Stimulated activated CD8-positive, alpha-beta memory T cell treated with anti-CD3 and anti-CD28 coated beads, Interleukin-15, amount 100 ng/mL, for 48 hours (primary cell): Measurements from ENCODE around the gene RNASE2.
"Not testable (repeated sequence)": the region's sequence is repeated elsewhere in the genome, so short reads cannot be mapped to it uniquely, and the experiment has no call there.

Experiments used
- DNase-seq, 2 donors: peaks; one replicate each; pipeline ENCODE4 v3.0.0-alpha.2; 2020; ENCODE audit warnings: low read depth in 2 of 2

RNASE2 gene

GRCh38 chr14:20982646-20983369, 27.5 kb downstream of the RNASE2 start:
- no peak for DNase-seq

DNA sequence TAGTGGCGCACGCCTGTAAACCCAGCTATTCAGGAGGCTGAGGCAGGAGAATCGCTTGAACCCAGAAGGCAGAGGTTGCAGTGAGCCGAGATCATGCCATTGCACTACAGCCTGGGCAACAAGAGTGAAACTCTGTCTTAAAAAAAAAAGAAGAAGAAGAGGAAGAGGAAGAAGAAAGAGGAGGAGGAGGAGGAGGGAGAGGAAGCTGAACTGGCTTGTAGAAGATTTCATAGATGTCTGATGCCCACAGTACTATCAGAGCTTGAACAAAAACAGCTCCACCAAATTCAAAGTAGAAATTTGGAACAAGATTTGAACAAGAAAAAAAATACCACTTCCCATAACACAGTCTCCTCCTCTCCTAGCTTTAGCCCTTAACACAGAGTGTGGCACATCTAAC, 30.4 kb downstream of the RNASE2 start:
- DNase-seq, result not testable (repeated sequence)

GRCh38 chr14:20986811-20987210, 31.5 kb downstream of the RNASE2 start:
- DNase-seq, result no peak

GRCh38 chr14:20988717-20989470, 33.6 kb downstream of the RNASE2 start:
- no peak for DNase-seq

GRCh38 chr14:20989471-20989786, 34.1 kb downstream of the RNASE2 start:
- no peak for DNase-seq

- peak; percentile 80 to 83 for DNase-seq
These were observed 34.7 kb downstream of the RNASE2 start, which contains the start of gene METTL17 for GRCh38 chr14:20989787-20990600. METTL17 (plus strand) TSS chr14:20989980; CDS start chr14:20990003, 23 bp downstream.

DNA sequence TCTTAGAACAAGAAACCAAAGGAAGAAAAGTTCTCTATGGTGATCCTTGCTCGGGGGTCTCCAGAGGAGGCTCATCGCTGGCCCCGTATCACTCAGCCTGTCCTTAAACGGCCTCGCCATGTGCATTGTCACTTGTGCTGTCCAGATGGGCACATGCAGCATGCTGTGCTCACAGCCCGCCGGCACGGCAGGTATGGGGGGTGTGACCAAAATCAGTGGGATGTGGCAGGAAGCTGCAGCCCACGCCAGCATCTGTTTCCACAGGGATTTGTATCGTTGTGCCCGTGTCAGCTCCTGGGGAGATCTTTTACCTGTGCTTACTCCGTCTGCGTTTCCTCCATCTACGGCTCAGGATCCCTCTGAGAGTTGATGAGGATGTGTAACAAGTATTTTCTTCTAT, 41.2 kb downstream of the RNASE2 start:
- DNase-seq, result no peak

DNA sequence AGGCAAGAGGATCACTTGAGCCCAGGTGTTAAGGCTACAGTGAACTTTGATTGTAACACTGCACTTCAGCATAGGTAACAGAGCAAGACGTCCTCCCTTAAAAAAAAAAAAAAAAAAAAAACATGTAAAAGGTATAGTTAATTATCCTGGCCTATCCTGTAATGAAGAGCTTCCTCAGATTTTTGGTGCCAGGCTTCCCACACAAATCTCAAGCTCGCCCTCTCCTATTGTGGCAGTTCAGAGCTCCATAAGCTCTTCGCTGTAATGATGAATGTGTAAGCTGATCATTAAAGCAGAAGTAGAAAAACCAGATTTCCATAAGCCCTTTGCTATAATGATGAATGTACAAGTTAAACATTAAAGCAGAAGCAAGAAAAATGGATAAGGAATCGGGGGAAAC, 41.8 kb downstream of the RNASE2 start:
- no peak for DNase-seq

DNA sequence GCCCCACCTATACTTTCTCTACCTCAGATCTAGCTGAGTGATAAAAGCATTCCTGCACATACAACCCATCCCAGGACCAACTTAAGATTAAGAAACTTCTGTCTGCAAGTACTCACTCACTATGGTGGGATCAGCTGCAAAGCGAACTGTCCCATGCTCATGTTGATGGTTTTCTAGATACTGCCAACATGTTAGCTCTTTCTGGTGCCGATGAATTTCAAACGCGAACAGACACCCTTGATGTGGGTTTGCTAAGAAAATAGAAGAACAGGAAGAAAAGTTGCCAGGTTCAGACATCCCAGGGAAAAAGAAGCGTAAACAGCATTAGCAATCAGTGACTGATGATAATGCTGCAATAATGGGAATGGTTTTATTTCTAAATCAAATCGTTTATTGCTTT, 42.3 kb downstream of the RNASE2 start:
- no peak for DNase-seq

- no peak for DNase-seq
These were observed 42.9 kb downstream of the RNASE2 start for GRCh38 chr14:20998139-20998538.

- no peak for DNase-seq
These were observed 43.5 kb downstream of the RNASE2 start, which contains the start of gene SLC39A2 for GRCh38 chr14:20998674-20999366. SLC39A2 (plus strand) TSS chr14:20999293; CDS start chr14:20999447, 154 bp downstream.

DNA sequence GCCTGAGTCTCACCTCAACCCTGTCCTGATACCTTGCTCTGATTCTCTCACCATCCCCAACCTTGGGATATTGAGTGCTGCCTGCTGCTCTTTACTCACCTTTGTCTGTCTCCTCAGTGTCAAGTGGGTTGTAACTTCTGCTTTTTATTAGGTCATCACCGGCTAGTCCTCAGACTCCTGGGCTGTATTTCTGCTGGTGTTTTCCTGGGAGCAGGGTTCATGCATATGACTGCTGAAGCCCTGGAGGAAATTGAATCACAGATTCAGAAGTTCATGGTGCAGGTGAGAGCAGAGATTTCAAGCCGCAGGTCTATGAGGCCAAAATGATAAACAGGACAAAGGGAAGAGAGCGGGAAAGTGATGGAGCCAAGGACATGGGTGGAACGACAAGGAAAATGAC, 44.3 kb downstream of the RNASE2 start:
- no peak for DNase-seq

DNA sequence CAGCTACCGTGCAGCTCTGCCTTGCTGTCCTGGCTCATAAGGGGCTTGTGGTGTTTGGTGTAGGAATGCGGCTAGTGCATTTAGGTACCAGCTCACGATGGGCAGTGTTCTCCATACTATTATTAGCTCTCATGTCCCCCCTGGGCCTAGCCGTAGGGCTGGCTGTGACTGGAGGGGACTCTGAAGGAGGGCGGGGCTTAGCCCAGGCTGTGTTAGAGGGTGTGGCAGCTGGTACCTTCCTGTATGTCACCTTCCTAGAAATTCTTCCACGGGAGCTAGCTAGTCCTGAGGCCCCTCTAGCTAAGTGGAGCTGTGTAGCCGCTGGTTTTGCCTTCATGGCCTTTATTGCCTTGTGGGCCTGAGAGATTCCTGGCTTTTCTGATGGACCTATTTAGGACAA, 45.9 kb downstream of the RNASE2 start:
- DNase-seq, result no peak

GRCh38 chr14:21003788-21004346, 48.6 kb downstream of the RNASE2 start:
- DNase-seq, result no peak
